ENCODE results near the gene PAX7. TPM values are rescaled to one million over a fixed set of nuclear protein-coding genes. Genes with fewer than 3 reads are reported as not detected.

The PAX7 gene
- total and polyA plus RNA-seq, 2 donors (not counting 1 experiment from before 2014, with no cell fraction given), result not detected

- ATAC-seq (ENCODE audit: low read depth) (no peak), DNase-seq (no peak)
- H3K4me3 ChIP-seq (ENCODE audit: control extremely low read depth in 1 of 5, extremely low read depth in 1 of 5, insufficient read depth in 1 of 5, low read depth in 2 of 5, low read length in 4 of 5), result no peak overlapping the region
- no peaks in the 10 kb centered on the region for H4K20me1 ChIP-seq (ENCODE audit: control insufficient read depth, insufficient read depth, low read length, poor library complexity, severe bottlenecking)
- Mint-ChIP-seq H3K4me1 (no peaks in the 10 kb centered on the region), H3K9me3 (ENCODE audit: insufficient read depth) (no peaks in the 10 kb centered on the region), H3K4me3 (no peak overlapping the region), H3K27me3 (peaks cover 28% of the 10 kb centered on the region), H3K27ac (no peak overlapping the region)
- POLR2A ChIA-PET, result no interaction called here
- WGBS (ENCODE audit: insufficient coverage), result 77% methylated on average over 4 of the region's 4 CpGs
- H3K27me3 ChIP-seq (replicated peaks in 1 of 4; ENCODE audit: control extremely low read depth in 1 of 4, control insufficient read depth in 3 of 4, insufficient read depth in 4 of 4, low read length in 3 of 4), result peaks cover 0 to 2% (median 0%) of the 10 kb centered on the region in 4 experiments
- no peaks in the 10 kb centered on the region for H3K4me1 ChIP-seq (ENCODE audit: control insufficient read depth in 2 of 2, insufficient read depth in 2 of 2, low read length in 2 of 2)
- no peak for TF ChIP-seq CTCF (IDR thresholded peaks at IDR 0.05)
- no peak for TF ChIP-seq EZH2 (IDR thresholded peaks at IDR 0.05; ENCODE audit: borderline replicate concordance, insufficient read depth, low read depth, low read length, poor library complexity, severe bottlenecking)
- H3K79me2 ChIP-seq (ENCODE audit: control insufficient read depth, insufficient read depth, low read length), result no peaks in the 10 kb centered on the region
- H3K27ac ChIP-seq (ENCODE audit: low read length in 2 of 2), result no peak overlapping the region
- no peak overlapping the region for H3K9ac ChIP-seq (ENCODE audit: low read length)
- intact Hi-C loops (cut with micrococcal nuclease), result no loop called here
- no peak overlapping the region for H3K4me2 ChIP-seq (replicated peaks; ENCODE audit: low read depth, low read length, poor library complexity, severe bottlenecking)
- CTCF ChIA-PET, result no interaction called here
- no peak overlapping the region for H2AFZ ChIP-seq (ENCODE audit: insufficient read depth, low read depth, low read length, poor library complexity, severe bottlenecking)
- H3K9me3 ChIP-seq (ENCODE audit: control extremely low read depth in 1 of 3, control insufficient read depth in 2 of 3, insufficient read depth in 1 of 3, low read length in 2 of 3), result no peaks in the 10 kb centered on the region
- H3K36me3 ChIP-seq (replicated peaks in 1 of 2; ENCODE audit: control extremely low read depth in 1 of 2, control insufficient read depth in 1 of 2, extremely low read depth in 1 of 2, insufficient read depth in 2 of 2, low read length in 1 of 2), result no peaks in the 10 kb centered on the region
Observed at GRCh38 chr1:18768086-18768485, 137.4 kb downstream of the PAX7 start.

- intact Hi-C loops (cut with micrococcal nuclease), result no loop called here
- no peak overlapping the region for H3K4me2 ChIP-seq (replicated peaks; ENCODE audit: low read depth, low read length, poor library complexity, severe bottlenecking)
- H3K9me3 Mint-ChIP-seq (ENCODE audit: insufficient read depth), result no peaks in the 10 kb centered on the region
- H3K9ac ChIP-seq (ENCODE audit: low read length), result no peak overlapping the region
- H3K4me1 ChIP-seq (ENCODE audit: control insufficient read depth in 2 of 2, insufficient read depth in 2 of 2, low read length in 2 of 2), result no peaks in the 10 kb centered on the region
- peaks cover 0 to 5% (median 0%) of the 10 kb centered on the region in 4 experiments for H3K27me3 ChIP-seq (replicated peaks in 1 of 4; ENCODE audit: control extremely low read depth in 1 of 4, control insufficient read depth in 3 of 4, insufficient read depth in 4 of 4, low read length in 3 of 4)
- 91% methylated on average over 5 of the region's 7 CpGs for WGBS (ENCODE audit: insufficient coverage)
- ChIA-PET CTCF (no interaction called here), POLR2A (no interaction called here)
- H3K9me3 ChIP-seq (ENCODE audit: control extremely low read depth in 1 of 3, control insufficient read depth in 2 of 3, insufficient read depth in 1 of 3, low read length in 2 of 3), result no peaks in the 10 kb centered on the region
- no peaks in the 10 kb centered on the region for H4K20me1 ChIP-seq (ENCODE audit: control insufficient read depth, insufficient read depth, low read length, poor library complexity, severe bottlenecking)
- TF ChIP-seq EZH2 (IDR thresholded peaks at IDR 0.05; ENCODE audit: borderline replicate concordance, insufficient read depth, low read depth, low read length, poor library complexity, severe bottlenecking), result no peak
- H3K4me3 Mint-ChIP-seq, result no peak overlapping the region
- H3K27me3 Mint-ChIP-seq, result peaks cover 32% of the 10 kb centered on the region
- no peak overlapping the region for H3K27ac Mint-ChIP-seq
- H3K27ac ChIP-seq (ENCODE audit: low read length in 2 of 2), result no peak overlapping the region
- no peak overlapping the region for H3K4me3 ChIP-seq (ENCODE audit: control extremely low read depth in 1 of 5, extremely low read depth in 1 of 5, insufficient read depth in 1 of 5, low read depth in 2 of 5, low read length in 4 of 5)
- no peak for ATAC-seq (ENCODE audit: low read depth)
- no peaks in the 10 kb centered on the region for H3K36me3 ChIP-seq (replicated peaks in 1 of 2; ENCODE audit: control extremely low read depth in 1 of 2, control insufficient read depth in 1 of 2, extremely low read depth in 1 of 2, insufficient read depth in 2 of 2, low read length in 1 of 2)
- no peaks in the 10 kb centered on the region for H3K4me1 Mint-ChIP-seq
- DNase-seq, result no peak
- no peaks in the 10 kb centered on the region for H3K79me2 ChIP-seq (ENCODE audit: control insufficient read depth, insufficient read depth, low read length)
- H2AFZ ChIP-seq (ENCODE audit: insufficient read depth, low read depth, low read length, poor library complexity, severe bottlenecking), result no peak overlapping the region
Observed at GRCh38 chr1:18769140-18769539, 138.5 kb downstream of the PAX7 start.

Data from B cell (primary cell).